ENCODE measurements around the gene DPPA3.
"Not testable (repeated sequence)": the region's sequence is repeated elsewhere in the genome, so short reads cannot be mapped to it uniquely, and the experiment has no call there.

Gene DPPA3

DNA sequence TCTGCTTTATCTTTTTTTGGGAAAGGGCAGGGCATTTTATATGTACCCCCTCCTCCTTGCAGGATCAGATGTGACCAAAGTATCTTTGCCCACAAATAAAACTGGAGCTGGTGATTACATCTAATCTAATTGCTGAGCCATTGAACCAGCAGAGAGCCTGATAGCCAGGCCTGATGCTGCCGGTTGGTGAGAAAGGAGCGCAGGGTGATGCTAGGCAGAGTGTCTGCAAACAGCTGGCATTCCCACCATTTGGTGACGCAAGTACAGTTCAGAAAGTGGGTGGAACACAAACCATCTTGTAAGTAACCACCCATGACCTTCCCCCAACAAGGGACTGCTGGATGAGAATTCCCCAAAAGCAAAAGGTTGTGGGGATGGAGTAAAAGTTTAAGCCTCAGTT is 12.7 kb downstream of the DPPA3 start:
- no peak overlapping the region for H3K4me3 ChIP-seq (ENCODE audit: low read depth, low read length, poor library complexity, severe bottlenecking)

GRCh38 chr12:7729746-7730145 is 18.5 kb downstream of the DPPA3 start:
- no peaks in the 10 kb centered on the region for H3F3A ChIP-seq (ENCODE audit: insufficient read depth, low read length)
- H3K27me3 ChIP-seq (ENCODE audit: insufficient read depth, low read length): no peaks in the 10 kb centered on the region
- no peaks in the 10 kb centered on the region for H3K79me2 ChIP-seq (ENCODE audit: insufficient read depth, low read length)
- TF ChIP-seq CTCF (IDR thresholded peaks at IDR 0.05; ENCODE audit: low read length): no peak
- no peak for TF ChIP-seq EZH2 (IDR thresholded peaks at IDR 0.05; ENCODE audit: borderline replicate concordance, low read length)
- no peaks in the 10 kb centered on the region for H3K9me2 ChIP-seq (ENCODE audit: low read depth, low read length)
- no peak overlapping the region for H2AFZ ChIP-seq (ENCODE audit: low read length)
- no peak overlapping the region for H3K27ac ChIP-seq (ENCODE audit: low read depth, low read length, poor library complexity, severe bottlenecking)
- no peaks in the 10 kb centered on the region for H3K4me1 ChIP-seq (ENCODE audit: insufficient read depth, low read length, severe bottlenecking)
- H4K20me1 ChIP-seq (ENCODE audit: insufficient read depth, low read length): no peaks in the 10 kb centered on the region
- H3K4me3 ChIP-seq (ENCODE audit: low read depth, low read length, poor library complexity, severe bottlenecking): no peak overlapping the region
- no peak overlapping the region for H3K9ac ChIP-seq (ENCODE audit: low read length)
- H3K36me3 ChIP-seq (ENCODE audit: insufficient read depth, low read length): no peaks in the 10 kb centered on the region
- no peak overlapping the region for H3K4me2 ChIP-seq (ENCODE audit: low read length)
- no peaks in the 10 kb centered on the region for H3K9me3 ChIP-seq (ENCODE audit: low read length)

More for the DNA sequence above, 12.7 kb downstream of the DPPA3 start:
- Histone ChIP-seq H3F3A (ENCODE audit: insufficient read depth, low read length) (no peaks in the 10 kb centered on the region), H3K9ac (ENCODE audit: low read length) (no peak overlapping the region), H3K27ac (ENCODE audit: low read depth, low read length, poor library complexity, severe bottlenecking) (no peak overlapping the region), H3K9me2 (ENCODE audit: low read depth, low read length) (no peaks in the 10 kb centered on the region), H3K27me3 (ENCODE audit: insufficient read depth, low read length) (no peaks in the 10 kb centered on the region), H3K79me2 (ENCODE audit: insufficient read depth, low read length) (no peaks in the 10 kb centered on the region), H3K4me1 (ENCODE audit: insufficient read depth, low read length, severe bottlenecking) (no peaks in the 10 kb centered on the region), H4K20me1 (ENCODE audit: insufficient read depth, low read length) (no peaks in the 10 kb centered on the region), H3K36me3 (ENCODE audit: insufficient read depth, low read length) (no peaks in the 10 kb centered on the region), H2AFZ (ENCODE audit: low read length) (no peak overlapping the region), H3K4me2 (ENCODE audit: low read length) (no peak overlapping the region), H3K9me3 (ENCODE audit: low read length) (no peaks in the 10 kb centered on the region)
- TF ChIP-seq CTCF (IDR thresholded peaks at IDR 0.05; ENCODE audit: low read length) (no peak), EZH2 (IDR thresholded peaks at IDR 0.05; ENCODE audit: borderline replicate concordance, low read length) (no peak)

DNA sequence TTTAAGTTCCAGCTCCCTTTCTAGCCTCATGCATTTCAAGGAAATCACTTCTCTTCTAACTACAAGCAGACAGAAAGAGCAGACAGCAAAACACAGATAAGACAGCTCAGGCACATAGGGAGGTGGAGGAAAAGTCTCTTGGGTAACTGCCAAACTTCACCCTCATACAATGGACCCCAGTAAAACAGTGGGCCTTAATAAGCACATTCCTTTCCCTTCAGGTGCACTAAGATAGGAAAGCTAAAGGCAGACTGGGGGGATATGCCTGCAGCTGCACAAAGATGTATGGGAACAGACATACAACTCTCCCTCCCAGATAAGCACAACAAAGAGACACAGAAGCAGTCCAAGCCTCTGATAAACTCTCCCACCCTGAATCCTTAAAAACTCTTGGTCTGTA is 19.8 kb downstream of the DPPA3 start:
- H3K27ac ChIP-seq (ENCODE audit: low read depth, low read length, poor library complexity, severe bottlenecking); H3K4me1 ChIP-seq (ENCODE audit: insufficient read depth, low read length, severe bottlenecking); H3K4me2 ChIP-seq (ENCODE audit: low read length); H4K20me1 ChIP-seq (ENCODE audit: insufficient read depth, low read length); H3F3A ChIP-seq (ENCODE audit: insufficient read depth, low read length); H3K9ac ChIP-seq (ENCODE audit: low read length); H3K9me2 ChIP-seq (ENCODE audit: low read depth, low read length); H3K27me3 ChIP-seq (ENCODE audit: insufficient read depth, low read length); H3K4me3 ChIP-seq (ENCODE audit: low read depth, low read length, poor library complexity, severe bottlenecking); H3K9me3 ChIP-seq (ENCODE audit: low read length); H2AFZ ChIP-seq (ENCODE audit: low read length); H3K79me2 ChIP-seq (ENCODE audit: insufficient read depth, low read length); H3K36me3 ChIP-seq (ENCODE audit: insufficient read depth, low read length): not testable (repeated sequence)

DNA sequence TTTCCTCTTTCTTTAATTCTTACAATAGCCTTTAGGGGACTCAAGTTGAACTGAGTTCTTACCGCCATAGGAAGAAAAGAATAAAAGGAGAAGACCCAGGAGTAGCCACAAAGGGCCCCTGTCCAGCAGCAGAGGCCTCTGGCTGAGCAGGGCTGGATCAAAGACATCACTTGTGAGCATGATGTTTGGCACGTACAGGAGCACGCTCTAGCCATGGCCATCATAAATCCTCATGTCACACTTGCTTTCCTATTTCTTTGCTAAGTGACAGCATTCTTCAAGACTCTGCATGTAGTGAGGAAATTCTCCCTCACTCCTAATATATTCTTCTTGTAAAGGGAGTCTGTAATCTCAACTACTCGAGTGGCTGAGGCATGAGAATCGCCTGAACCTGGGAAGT is 20.3 kb downstream of the DPPA3 start:
- no peaks in the 10 kb centered on the region for H3K27me3 ChIP-seq (ENCODE audit: insufficient read depth, low read length)
- no peak for TF ChIP-seq EZH2 (IDR thresholded peaks at IDR 0.05; ENCODE audit: borderline replicate concordance, low read length)
- TF ChIP-seq CTCF (IDR thresholded peaks at IDR 0.05; ENCODE audit: low read length): no peak

More for the DNA sequence above, 20.3 kb downstream of the DPPA3 start:
- Histone ChIP-seq H3K36me3 (ENCODE audit: insufficient read depth, low read length) (no peaks in the 10 kb centered on the region), H3K4me2 (ENCODE audit: low read length) (no peak overlapping the region), H3K9me3 (ENCODE audit: low read length) (no peaks in the 10 kb centered on the region), H3K9ac (ENCODE audit: low read length) (no peak overlapping the region), H3K4me3 (ENCODE audit: low read depth, low read length, poor library complexity, severe bottlenecking) (no peak overlapping the region), H4K20me1 (ENCODE audit: insufficient read depth, low read length) (no peaks in the 10 kb centered on the region), H3K9me2 (ENCODE audit: low read depth, low read length) (no peaks in the 10 kb centered on the region), H2AFZ (ENCODE audit: low read length) (no peak overlapping the region), H3K27ac (ENCODE audit: low read depth, low read length, poor library complexity, severe bottlenecking) (no peak overlapping the region), H3F3A (ENCODE audit: insufficient read depth, low read length) (no peaks in the 10 kb centered on the region), H3K4me1 (ENCODE audit: insufficient read depth, low read length, severe bottlenecking) (no peaks in the 10 kb centered on the region), H3K79me2 (ENCODE audit: insufficient read depth, low read length) (no peaks in the 10 kb centered on the region)

Data from OCI-LY1 (cell line).